HT-29 (cell line): Measurements from ENCODE around the gene PGM1. TPM values are rescaled to one million over a fixed set of nuclear protein-coding genes. Genes with fewer than 3 reads are reported as not detected.
A peak's percentile ranks its signal among the peaks of the same experiment; 100 is the strongest.
"Not testable (repeated sequence)": the region's sequence is repeated elsewhere in the genome, so short reads cannot be mapped to it uniquely, and the experiment has no call there.

Experiments used
- DNase-seq: peaks from one replicate; pipeline ENCODE4 v3.0.0-alpha.2; 2015; ENCODE audit warnings: low spot score
- total RNA-seq: library from RNA; depleted of rRNA; stranded (reverse); fragments of >200 nt; shearing (Covaris generic); gene quantifications from 2 replicates; pipeline ENCODE4 v1.2.3, GENCODE V29; 2014; rRNA removed

PGM1 gene
- 18.0 and 19.7 TPM in 2 replicates for total RNA-seq

GRCh38 chr1:63593303-63593885 is at the start of gene PGM1:
Gene PGM1 (plus strand): TSS chr1:63593411. CDS start chr1:63593489, 78 bp downstream.
- peak; percentile 59 for DNase-seq

GRCh38 chr1:63545780-63546179 is 47.4 kb upstream of the PGM1 start:
- DNase-seq, result no peak

GRCh38 chr1:63547621-63548294 is 45.5 kb upstream of the PGM1 start:
- no peak for DNase-seq

GRCh38 chr1:63548303-63548702 is 44.9 kb upstream of the PGM1 start:
- DNase-seq, result no peak

GRCh38 chr1:63548877-63549276 is 44.3 kb upstream of the PGM1 start:
- no peak for DNase-seq

GRCh38 chr1:63555480-63555879 is 37.7 kb upstream of the PGM1 start:
- DNase-seq, result no peak

- DNase-seq, result peak; percentile 59
These were observed 35.7 kb upstream of the PGM1 start for GRCh38 chr1:63557365-63557987.

GRCh38 chr1:63559357-63559756 is 33.9 kb upstream of the PGM1 start:
- DNase-seq, result no peak

- DNase-seq, result no peak
These were observed 29.5 kb upstream of the PGM1 start for GRCh38 chr1:63563745-63564144.

GRCh38 chr1:63569068-63569467 is 24.1 kb upstream of the PGM1 start:
- DNase-seq, result no peak

- no peak for DNase-seq
These were observed 23.4 kb upstream of the PGM1 start for GRCh38 chr1:63569640-63570316.

- not testable (repeated sequence) for DNase-seq
These were observed 20.5 kb upstream of the PGM1 start for GRCh38 chr1:63572686-63573085.

GRCh38 chr1:63574203-63574796 is 18.9 kb upstream of the PGM1 start:
- not testable (repeated sequence) for DNase-seq

- peak; percentile 85 for DNase-seq
These were observed 17.8 kb upstream of the PGM1 start for GRCh38 chr1:63575340-63575826.

- not testable (repeated sequence) for DNase-seq
These were observed 6.9 kb upstream of the PGM1 start for GRCh38 chr1:63586326-63586725.

GRCh38 chr1:63590166-63590560 is 3.0 kb upstream of the PGM1 start:
- no peak for DNase-seq

- peak; percentile 31 for DNase-seq
These were observed 492 bp upstream of the PGM1 start for GRCh38 chr1:63592536-63593302.

GRCh38 chr1:63593886-63594605 is 835 bp downstream of the PGM1 start:
- peak; percentile 69 for DNase-seq

- no peak for DNase-seq
These were observed 2.2 kb downstream of the PGM1 start for GRCh38 chr1:63595435-63595834.

- no peak for DNase-seq
These were observed 6.6 kb downstream of the PGM1 start for GRCh38 chr1:63599799-63600198.
